ENCODE results near the gene FCRL6.
A peak's percentile ranks its signal among the peaks of the same experiment; 100 is the strongest.

Gene FCRL6

DNA sequence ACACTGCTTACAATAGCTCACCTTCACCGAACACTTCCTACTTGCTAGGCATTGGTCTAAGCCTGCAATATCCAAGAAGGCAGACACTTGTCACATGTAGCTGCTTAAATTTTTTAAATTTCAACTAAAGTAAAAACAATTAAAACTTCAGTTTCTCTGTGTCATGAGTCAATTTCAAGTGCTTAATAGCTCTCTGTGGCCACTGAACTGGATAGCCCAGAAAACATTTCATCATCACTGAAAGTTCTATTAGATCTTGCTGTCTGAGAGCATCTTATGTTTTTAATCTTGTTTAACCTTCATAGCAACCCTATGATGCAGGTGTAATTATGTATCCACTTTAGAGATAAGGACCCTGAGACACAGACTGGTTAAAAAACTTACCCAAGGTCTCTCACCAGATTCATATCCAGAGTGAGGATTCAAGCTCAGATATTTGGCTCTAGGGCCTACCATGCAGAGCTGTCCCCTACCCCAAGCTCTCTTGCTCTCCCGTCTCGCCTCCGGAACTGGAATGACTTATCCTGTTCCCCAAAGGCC is 2.6 kb upstream of the FCRL6 start:
- no peak for DNase-seq (ENCODE audit: low read depth, low spot score)

DNA sequence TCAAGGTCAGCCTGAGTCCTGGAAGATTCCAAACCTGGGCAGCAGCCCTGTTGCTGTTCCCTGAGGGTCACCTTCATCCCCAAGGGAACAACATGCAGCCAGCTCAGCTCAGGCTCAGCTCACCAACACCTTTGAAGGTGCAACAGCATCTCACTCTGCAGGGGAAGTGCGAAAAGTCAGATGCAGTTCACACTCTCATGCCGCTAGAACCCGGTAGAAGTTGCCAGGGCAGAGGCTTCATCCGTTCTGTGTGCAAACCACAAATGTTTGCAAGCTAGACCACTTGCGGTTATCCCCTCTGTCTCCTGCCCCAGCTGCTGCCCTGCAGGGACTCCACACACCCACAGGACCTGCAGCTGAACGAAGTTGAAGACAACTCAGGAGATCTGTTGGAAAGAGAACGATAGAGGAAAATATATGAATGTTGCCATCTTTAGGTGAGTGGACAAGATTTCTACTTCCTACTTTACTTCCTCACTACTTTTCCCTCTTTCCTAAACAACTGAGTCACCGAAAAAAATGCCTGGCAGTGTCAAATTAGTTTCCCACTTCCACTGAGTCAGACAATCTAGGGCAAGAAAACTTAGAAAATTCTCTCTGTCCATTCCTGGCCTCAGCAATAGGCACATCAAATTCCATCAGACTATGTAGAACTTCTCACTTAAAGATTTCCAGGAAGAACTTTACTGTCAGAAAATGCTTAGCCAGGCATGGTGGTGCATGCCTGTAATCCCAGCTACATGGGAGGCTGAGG is 1.8 kb upstream of the FCRL6 start:
- no peak for DNase-seq (ENCODE audit: low read depth, low spot score)

DNA sequence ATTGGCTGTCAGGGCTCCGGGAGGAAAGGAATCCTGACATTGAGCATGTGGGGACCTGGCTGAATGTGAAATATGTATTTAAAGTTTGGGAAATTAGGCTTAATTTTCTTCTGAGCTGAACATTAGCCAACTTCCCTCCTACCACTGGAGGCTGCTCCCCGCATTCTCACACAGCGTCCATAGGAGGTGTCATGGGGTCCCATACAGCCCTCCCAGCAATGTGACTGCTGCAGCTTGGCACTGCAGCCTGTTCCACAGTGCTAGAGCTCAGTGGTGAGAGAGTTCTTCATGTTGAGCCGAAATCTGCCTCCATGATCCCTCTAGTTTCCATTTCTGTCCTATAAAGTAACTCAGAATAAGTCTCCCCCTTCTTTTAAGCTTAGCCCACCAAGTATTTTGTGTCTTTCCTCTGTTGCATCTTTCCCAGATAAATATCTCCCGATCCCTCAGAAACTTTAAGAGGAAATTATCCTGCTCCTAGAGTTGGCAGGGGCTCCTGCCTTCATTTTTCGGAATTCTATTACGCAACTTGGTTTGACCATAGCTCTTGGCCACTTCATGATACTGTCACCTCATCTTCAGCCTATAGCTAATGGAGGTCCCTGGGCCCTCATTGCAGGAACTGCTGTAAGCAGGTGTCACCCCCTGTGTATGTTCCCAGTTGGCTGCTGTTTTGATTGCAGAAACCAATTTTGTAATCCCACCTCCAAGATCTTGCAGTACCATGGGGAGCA is 2.0 kb downstream of the FCRL6 start:
- no peak for DNase-seq (ENCODE audit: low read depth, low spot score)

DNA sequence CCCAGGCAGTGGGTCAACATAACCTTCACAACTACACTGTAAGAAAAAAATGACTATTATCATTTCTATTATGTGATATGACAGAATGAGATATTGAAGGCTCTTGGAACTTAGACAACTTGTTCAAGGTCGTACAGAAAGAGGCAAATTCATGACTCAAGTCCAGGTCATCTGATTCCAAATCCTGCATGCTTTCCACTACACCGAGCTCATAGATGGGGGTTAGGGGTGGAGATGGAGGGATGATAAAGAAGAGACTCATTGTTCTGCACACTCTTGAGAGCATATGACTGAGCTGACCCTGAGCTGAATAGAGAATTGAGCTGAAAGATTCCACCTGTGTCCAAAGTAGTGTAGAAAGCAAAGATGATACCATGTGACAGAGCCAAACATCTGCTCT is 2.8 kb downstream of the FCRL6 start:
- no peak for DNase-seq (ENCODE audit: low read depth, low spot score)

DNA sequence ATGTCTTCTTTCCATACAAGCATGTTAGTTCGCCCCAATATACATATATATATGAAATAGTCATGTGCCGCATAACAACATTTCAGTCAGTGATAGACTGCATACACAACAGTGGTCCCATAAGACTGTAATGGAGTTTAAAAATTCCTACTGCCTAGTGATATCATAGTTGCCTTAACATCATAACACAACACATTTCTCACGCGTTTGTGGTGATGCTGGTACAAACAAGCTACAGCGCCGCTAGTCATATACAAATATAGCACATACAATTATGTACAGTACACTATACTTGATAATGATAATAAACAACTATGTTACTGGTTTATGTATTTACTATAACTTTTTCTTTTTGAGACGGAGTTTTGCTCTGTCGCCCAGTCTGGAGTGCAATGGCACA is 13.8 kb downstream of the FCRL6 start:
- no peak for DNase-seq (ENCODE audit: low read depth, low spot score)

DNA sequence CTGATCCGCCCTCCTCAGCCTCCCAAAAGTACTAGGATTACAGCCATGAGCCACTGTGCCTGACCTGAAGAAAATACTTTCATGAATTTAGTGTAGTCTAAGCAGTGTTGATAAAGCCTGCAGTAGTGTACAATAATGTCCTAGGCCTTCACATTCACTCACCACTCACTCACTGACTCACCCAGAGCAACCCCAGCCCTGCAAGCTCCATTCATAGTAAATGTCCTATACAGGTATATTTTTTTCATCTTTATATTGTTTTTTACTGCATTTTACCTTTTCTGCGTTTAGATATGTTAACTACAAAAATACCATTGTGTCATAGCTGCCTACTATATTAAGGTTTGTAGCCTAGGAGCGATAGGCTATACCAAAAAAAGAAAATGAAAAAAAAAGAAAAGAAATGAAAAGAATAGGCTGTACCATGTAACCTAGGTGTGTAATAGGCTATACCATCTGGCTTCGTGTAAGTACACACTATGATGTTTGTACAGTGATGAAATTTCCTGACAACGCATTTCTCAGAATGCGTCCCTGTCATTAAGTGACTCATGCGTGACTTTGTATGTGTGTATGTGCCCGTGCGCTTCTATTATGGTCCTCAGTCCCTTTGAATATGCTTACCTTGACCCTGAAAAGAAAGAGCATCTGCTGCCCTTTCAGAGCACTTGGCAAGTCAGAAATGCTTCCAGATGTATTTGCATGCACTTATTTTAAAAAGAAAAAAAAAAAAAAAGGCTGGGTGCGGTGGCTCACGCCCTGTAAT is 15.3 kb downstream of the FCRL6 start:
- no peak for DNase-seq (ENCODE audit: low read depth, low spot score)

DNA sequence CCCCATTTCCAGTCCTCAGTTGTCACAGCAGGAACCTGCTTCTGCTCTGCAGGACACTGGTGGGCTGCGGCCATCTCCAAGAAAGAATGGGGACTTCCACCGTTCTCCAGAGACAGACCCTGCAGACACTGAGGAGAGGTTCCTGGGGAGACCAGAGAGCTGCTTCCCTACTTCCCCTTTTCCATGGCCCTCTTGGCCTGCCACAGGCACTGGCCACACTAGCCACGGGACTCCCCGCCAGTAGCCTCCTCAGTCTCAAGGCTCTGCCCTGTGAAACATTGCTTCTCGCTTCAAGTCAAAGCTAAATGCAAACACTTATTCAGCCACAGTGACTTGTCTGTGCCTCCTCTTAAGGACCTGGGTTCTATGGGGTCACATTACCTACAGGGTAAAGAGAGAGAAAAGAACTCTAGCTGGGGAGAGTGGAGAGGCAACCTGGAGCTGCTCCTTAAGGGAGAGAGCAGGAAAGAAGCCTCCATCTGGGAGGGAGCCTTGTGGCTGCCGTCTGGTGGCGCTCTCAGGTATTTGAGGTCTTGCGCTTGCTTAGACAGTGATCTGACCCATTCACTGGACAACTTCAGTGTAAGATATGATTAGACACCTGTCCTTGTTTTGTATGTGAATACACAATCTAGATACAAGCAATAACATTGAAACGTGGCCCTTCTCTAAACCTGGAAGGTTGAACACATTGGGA is 19.2 kb downstream of the FCRL6 start:
- no peak for DNase-seq (ENCODE audit: low read depth, low spot score)

DNA sequence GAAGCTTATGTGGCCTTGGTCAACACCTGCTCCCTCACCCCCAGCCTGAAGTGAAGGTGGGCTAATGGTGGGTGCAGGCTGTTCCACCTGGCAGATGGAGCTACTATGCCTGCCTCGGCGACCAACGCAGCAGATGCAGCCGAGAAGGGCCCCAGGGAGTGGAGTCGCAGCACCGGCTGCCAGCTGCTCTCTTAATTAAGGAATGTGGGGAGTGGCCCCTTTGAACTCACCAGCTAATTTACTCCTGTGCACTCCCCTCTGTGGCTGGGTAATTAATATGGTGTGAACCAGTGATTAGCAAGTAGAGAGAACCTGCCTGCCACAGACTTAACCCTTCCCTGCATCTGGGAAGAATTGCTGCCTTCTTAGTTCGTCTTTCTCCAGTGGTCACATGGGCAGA is 21.2 kb downstream of the FCRL6 start:
- DNase-seq (ENCODE audit: low read depth, low spot score): no peak

DNA sequence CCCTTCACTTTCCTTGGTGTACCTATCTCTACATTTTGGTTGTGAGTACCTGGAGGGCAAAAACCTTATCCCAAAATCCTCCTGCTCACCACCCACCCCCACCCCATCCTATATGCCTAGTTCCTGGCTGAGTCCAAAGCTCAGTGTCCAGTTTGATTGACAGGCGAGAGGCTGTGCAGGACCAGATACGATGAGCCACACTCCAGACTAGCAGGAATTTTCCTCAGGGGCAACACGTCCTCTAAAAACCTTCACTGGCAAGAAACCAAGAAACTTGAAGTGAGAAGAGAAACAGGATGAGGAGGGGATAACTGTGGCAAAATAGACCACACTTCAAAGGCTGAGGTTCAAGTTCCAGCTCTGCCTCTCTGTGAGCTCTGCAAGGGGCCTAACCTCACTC is 23.4 kb downstream of the FCRL6 start:
- no peak for DNase-seq (ENCODE audit: low read depth, low spot score)

DNA sequence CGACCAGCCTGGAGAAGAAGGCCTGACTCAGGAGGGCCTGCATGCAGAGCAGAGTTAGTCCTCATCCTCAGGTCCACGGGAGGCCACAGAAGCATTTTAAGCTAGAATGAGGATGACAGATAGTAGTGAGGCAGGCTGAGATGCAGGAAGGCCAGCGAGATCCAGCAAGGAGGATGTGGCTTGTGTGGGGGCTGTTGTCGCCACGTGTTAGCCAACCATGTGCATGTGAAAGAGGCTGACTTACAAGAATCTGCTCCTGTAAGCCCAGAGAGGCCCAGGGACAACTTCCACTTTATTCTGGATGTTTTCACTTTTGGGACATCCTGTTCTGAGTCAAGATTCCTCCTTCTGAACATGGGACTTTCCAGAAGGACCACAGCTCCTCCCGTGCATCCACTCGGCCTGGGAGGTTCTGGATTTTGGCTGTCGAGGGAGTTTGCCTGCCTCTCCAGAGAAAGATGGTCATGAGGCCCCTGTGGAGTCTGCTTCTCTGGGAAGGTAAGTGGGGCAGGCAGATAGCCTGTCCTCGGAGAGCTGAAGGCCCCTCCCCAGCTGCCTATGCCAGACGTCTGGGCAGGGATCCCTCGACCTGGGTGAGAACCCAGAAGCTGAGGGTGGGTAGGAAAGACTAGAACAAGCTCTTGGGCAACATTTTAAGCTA is 24.4 kb downstream of the FCRL6 start, which contains the start of gene SLAMF8:
Gene SLAMF8, plus strand, starts transcription at position 433 of the 661 bp plus-strand sequence. Its CDS starts 26 bp downstream, at position 459.
- DNase-seq (ENCODE audit: low read depth, low spot score): no peak

DNA sequence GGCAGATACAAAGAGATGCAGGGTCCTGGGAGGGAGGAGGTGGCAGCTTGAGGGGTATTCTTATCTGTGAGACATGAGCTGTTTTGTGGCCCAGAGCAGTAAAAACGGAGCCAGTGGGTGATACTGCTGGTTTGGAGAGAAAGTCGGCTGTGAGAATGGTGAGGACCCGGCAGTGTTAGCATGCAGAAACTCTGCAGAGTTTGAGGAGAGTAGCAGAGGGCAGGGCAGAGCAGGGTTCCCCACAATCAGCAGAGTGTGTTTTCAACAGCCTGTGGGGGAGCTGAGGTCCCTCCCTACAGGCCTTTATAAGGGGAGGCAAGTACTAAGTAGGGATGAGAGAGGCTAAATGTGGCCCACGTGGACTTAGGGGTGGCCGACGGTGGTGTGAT is 24.9 kb downstream of the FCRL6 start:
- DNase-seq (ENCODE audit: low read depth, low spot score): no peak

DNA sequence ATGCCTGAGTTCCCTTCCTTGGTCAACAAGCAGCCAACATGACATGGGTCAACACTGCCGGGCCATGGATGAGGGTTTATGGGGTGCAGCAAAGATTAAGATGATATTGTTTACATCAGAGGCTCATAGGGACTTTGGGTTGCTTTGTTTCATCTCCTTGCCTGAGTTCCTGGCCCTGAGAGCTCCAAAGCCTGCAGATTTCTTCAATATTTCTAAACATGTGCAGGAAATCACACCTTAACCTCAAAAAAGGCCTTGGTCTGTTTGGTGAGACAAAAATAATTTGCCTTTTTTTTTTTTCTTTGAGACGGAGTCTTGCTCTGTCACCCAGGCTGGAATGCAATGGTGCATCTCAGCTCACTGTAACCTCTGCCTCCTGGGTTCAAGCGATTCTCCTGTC is 25.4 kb downstream of the FCRL6 start:
- no peak for DNase-seq (ENCODE audit: low read depth, low spot score)

DNA sequence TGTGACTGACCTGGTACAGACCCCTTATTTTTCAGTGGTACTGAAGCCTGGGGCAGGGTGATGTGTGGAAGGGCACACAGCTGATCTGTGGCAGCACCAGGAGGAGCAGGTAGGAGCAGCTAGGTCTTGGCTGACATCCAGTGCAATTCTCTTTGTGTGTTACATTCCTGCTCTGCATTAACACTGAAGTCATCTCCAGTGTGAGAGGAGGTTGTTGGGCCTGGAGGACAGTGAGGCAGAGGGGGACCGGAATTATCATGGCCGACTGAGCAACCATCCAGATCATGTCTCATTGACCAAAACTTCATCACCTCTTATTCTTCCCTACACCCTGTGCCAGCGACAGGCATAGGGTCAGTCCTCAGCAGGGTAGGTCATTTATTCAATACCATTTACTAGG is 26.0 kb downstream of the FCRL6 start:
- peak; percentile 28 for DNase-seq (ENCODE audit: low read depth, low spot score)

DNA sequence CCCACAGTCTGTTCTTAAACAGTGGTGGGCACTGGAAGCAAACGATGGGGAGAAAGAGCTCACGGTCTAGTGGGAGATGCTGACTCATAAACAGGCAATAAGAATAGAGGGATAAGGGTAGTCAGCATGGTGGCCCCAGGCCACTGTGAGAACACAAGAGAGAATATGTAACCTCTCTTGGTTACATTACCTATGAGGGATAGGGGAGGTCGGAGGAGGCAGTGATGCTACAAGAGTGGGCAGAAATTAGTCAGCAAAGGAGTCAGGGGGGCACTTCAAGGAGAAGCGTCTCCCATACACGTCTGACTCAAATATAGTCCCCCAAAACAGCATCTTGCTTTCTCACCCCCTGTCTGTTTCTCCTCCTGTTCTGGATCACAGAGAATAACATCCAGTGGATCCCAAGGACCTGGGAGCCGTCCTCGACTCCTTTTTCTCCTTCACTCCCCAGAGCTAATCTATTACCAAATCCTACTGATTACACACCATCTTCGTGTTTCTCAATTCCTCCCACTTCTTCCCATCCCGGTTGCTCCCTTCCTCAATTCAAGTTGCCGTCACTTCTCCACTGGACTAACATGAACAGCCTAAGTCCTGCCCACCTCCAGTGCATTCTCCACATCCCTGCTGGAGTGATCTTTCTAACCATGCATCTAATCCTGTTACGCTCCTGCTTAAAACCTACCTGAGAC is 26.6 kb downstream of the FCRL6 start:
- no peak for DNase-seq (ENCODE audit: low read depth, low spot score)

DNA sequence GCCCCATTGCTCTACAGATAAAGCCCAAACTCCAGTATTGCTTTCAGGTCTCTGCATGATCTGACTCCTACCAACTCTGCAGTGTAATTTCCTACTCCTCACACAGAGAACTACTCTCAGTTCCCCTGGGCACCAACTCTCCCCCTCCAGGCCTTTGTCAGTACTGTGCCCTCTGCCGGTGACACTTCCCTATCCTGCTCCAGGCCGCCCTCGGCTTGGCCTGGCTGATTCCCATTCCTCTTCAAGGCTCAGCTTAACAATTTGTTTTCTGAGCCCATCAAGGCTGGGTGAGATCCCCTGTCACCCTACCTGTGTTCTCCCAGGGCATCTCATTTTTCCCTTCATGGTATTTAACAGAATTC is 27.1 kb downstream of the FCRL6 start:
- DNase-seq (ENCODE audit: low read depth, low spot score): no peak

DNA sequence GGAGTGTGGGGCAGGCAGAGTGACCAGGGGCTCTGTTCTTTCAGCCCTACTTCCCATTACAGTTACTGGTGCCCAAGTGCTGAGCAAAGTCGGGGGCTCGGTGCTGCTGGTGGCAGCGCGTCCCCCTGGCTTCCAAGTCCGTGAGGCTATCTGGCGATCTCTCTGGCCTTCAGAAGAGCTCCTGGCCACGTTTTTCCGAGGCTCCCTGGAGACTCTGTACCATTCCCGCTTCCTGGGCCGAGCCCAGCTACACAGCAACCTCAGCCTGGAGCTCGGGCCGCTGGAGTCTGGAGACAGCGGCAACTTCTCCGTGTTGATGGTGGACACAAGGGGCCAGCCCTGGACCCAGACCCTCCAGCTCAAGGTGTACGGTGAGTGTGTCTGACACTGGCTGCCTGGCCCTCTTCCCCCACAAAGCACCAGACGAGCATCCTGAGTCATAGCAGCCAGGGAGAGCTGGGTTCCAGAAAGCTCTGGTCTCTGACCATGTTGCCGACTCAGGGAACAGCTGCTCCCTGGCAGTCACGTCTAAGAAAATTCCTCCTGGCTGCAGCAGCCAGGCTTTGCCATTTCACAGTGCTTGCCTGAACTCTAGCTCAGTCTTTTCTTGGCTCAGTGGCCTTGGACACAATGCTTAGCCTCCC is 27.8 kb downstream of the FCRL6 start:
- peak; percentile 69 for DNase-seq (ENCODE audit: low read depth, low spot score)

DNA sequence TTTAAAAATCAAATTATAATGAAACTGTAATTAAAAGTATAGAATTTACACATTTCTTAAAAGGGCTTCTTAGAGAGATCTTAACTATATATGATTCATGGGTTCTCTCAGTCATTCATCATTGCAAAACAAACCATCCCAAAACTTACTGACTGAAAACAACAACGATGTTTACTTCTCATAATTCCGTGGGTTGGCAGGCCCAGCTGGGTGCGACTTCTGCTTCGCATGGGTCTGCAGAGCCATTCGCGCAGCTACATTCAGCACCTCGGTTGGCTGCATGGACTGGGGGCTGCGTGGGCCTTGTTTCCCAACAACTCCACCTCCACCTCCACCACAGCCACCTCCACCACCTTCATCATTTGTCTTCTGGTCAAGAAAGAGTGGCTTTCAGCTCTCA is 28.6 kb downstream of the FCRL6 start:
- no peak for DNase-seq (ENCODE audit: low read depth, low spot score)

DNA sequence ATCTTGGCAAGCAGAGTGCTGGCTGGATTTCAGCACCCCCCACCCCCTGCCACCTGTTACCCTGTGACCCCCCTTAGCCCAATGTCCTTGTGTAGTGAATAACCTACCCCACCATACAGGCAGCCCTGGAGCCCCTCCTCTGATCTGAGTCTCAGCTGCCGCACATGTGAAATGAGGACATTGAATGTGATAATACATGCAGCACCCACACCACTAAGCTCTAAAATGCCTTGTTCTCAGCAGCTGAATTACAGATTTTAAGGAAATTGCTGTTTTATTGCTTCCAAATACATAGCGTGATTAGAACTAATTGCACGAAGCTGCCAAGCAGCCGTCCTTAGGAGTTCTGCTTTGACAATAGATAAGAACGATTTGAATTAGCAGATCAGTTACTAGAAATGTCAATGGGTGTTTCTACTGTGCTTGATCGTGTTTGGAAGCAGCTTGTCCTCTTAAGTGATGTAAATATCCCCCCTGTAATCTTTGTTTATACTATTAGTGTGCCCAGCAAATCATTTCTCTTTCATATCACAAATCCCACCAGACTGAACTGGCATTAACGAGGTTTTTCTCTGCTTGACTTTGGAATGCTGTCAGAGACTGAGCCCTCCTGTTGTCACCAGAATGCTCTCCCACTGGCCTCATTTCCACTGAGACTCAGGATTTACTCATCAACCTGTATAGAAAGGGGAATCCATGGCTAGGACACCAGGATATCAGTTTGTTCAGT is 29.4 kb downstream of the FCRL6 start:
- DNase-seq (ENCODE audit: low read depth, low spot score): no peak

DNA sequence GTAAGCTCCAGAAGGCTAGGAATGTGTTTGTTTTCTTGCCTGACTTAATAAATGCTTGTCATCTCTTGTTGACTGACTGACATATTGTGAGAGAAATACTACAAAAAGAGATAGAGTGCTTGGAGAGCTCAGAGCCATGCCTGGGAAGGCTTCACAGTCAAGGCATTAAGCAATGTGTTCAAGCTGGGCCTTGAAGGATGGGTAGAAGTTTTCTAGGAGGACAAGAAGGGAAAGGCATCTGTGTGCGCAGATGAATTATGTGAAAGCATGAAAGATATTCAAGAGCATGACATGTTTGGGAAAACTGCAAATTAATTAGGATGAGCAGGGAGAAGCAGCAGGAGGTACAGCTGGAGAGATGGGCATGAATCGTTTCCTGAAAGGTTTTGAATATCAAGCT is 30.1 kb downstream of the FCRL6 start:
- no peak for DNase-seq (ENCODE audit: low read depth, low spot score)
